Body of pancreas (tissue), 4 donors: ENCODE data around the gene NPY1R.

ENCODE experiments used
- CTCF ChIP-seq, 7 experiments: fragments of 450-650 bp in 4 of 7; fragments of 200-600 bp in 3 of 7; sonication (generic) in 3 of 7; IDR thresholded peaks; one replicate each; pipeline ENCODE4 v1.5.1; 2016 to 2019; ENCODE audit warnings: antibody characterized with exemption in 7 of 7
- POLR2A ChIP-seq, 3 donors: fragments of 450-650 bp; IDR thresholded peaks; one replicate each; pipeline ENCODE4 v1.6.1; 2016; ENCODE audit warnings: antibody characterized with exemption in 3 of 3, mild to moderate bottlenecking in 2 of 3

- no peak for TF ChIP-seq CTCF (IDR thresholded peaks at IDR 0.05)
- TF ChIP-seq POLR2A (IDR thresholded peaks at IDR 0.05): no peak
These were observed 39.6 kb upstream of the NPY1R start for GRCh38 chr4:163372029-163372428.
